Brain pericyte (primary cell): ENCODE data around the gene EEPD1.
"Not testable (repeated sequence)": the region's sequence is repeated elsewhere in the genome, so short reads cannot be mapped to it uniquely, and the experiment has no call there.

Experiments
- DNase-seq: peaks from one replicate; pipeline ENCODE4 v3.0.0-alpha.2; 2012; ENCODE audit warnings: low read depth, low spot score

Gene EEPD1

GRCh38 chr7:36128448-36129047, 24.5 kb upstream of the EEPD1 start:
- peak; percentile 83 for DNase-seq

DNA sequence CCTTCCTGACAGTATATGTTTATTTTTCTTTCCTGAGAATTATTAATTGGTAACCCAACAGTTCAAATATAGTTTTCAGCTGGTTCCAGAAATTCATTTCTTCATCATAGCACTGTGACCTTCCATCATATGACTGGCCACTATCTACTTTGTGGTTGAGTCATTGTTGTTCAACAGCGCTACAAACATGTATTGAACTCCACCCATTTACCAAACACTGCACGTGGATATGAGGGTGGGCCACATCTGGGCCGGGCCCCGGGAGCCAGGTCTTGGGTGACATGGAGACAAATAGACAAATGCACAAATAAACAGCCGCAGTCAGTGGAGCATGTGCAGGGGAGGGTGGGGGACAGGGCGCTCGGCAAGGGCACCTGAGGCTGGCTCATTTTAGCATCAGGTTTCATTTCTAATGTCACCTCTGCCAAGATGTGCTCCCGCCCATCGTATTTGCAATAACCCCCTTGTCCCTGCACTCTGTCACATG, 24.0 kb upstream of the EEPD1 start:
- DNase-seq = no peak

DNA sequence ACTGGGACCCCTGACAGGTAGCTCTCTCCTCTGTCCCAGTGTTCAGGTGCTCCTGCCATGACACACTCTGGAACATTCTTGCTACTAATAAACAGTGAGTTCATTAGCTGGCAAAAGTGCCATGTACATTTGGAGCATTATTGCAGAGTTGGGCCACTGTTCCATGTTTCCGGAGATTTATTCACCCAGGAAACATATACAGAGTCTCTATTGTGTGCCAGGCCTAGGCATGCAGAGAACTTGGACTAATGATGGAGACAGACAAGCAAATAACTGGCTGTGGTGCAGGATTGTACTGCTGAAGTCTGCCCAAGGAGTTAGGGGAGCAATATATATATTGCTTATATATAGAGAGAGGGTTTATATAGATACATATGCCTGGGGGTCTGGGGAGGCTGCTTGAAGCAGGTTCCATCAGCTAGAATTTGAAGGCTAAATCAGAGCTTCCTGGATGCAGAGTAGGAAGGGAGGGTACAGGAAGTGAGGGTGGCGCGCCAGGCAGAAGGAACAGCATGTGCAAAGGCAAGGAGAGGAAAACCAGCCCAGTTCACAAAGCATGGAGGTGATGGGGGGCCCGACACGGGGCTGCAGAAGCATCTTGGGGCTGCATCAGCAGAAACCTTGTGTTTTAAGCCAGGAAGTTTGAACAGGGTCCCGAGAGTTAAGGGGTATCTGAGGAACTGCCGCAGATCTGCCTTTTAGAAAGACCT, 22.7 kb upstream of the EEPD1 start:
- no peak for DNase-seq

- no peak for DNase-seq
Measured at GRCh38 chr7:36131026-36131425, 22.0 kb upstream of the EEPD1 start.

GRCh38 chr7:36131499-36131898, 21.6 kb upstream of the EEPD1 start:
- no peak for DNase-seq

- no peak for DNase-seq
Measured at GRCh38 chr7:36132012-36132411, 21.0 kb upstream of the EEPD1 start.

GRCh38 chr7:36135700-36136099, 17.4 kb upstream of the EEPD1 start:
- no peak for DNase-seq

GRCh38 chr7:36137258-36137657, 15.8 kb upstream of the EEPD1 start:
- DNase-seq = no peak

DNA sequence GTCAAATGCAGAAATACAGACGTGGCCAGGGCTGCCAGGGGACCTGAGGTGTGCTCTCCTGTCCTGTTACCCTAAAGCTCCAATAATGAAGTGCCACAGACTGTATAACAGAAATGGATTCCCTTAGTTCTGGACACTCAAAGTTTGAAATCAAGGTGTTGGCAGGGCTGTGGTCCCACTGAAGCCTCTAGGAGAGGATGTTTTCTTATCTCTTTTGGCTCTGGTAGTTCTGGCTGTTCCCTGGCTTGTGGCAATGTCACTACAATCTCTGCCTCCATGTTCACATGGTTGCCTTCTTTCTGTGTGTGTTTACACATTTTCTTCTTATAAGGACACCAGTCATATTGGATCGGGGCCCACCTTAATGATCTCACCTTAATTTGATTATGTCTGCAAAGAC, 15.3 kb upstream of the EEPD1 start:
- no peak for DNase-seq

GRCh38 chr7:36138209-36138608, 14.8 kb upstream of the EEPD1 start:
- DNase-seq = no peak

DNA sequence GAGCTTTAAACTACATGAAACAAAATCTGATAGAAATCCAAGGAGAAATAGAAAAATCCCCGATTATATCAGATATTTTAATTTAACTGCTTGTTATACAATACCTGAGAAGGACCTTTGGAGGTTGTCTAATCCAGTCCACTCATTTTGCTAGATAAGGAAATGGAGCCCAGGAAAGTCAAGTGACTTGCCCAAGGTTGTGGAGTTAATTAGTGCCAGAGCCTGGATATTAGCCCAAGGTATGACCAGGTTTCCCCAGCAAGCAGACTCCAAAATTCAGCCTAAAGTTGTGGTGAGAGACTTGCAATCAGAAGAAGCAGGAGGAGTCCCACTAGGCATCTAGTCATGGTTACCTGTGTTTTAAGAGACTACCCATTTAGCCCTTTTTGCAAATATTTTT, 11.7 kb upstream of the EEPD1 start:
- no peak for DNase-seq

GRCh38 chr7:36141850-36142249, 11.2 kb upstream of the EEPD1 start:
- DNase-seq = no peak

GRCh38 chr7:36144189-36144588, 8.9 kb upstream of the EEPD1 start:
- no peak for DNase-seq

GRCh38 chr7:36145686-36146085, 7.4 kb upstream of the EEPD1 start:
- DNase-seq = no peak

- no peak for DNase-seq
Measured at GRCh38 chr7:36147361-36147760, 5.7 kb upstream of the EEPD1 start.

GRCh38 chr7:36148422-36149065, 4.5 kb upstream of the EEPD1 start:
- DNase-seq = no peak

DNA sequence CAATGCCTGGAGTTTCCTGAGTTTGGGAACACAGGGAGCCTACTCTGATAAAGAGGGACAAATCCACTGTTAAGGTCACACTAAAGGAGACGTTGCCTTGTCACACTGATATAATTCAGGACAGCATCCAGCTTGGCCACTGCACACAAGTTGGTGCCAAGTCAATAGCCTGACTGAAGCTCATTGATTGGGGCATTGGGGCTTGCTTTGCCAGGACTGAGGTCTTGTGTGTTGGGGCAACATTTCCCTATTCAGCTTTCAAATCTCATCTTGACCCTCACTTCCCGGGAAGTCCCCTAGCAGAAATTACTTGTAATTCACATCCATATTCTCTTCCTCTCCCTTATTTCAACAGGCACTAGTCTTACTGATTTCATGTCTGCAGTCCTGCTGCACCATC, 3.8 kb upstream of the EEPD1 start:
- not testable (repeated sequence) for DNase-seq

GRCh38 chr7:36149694-36150452, 3.2 kb upstream of the EEPD1 start:
- DNase-seq = no peak

GRCh38 chr7:36151921-36152755, 916 bp upstream of the EEPD1 start:
- DNase-seq = no peak

DNA sequence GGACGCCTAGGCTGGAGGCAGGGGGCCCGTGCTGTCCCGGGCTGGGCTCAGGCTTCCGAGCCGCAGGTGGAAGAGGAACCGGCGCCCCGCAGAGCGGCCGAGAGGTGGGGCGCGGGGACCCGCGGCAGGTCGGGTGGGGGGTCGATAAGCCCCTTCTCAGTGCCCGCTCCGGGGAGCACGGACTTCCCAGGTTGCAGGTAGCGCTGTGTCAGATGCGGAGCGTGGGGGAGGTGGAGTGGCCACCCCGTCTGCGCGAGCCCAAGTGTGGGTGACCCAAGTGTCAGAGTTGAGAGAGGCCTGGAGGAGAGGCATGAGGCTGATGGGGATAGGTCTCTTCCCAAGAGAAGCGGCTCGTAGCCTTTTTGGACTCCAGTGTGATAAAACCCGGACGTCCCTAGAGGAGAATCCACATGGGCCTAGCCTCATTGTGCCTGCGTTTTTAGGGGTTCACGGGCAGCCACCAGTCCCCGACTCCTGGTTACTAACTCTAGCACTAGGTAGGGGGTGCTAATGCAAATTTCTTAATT, 580 bp downstream of the EEPD1 start:
- no peak for DNase-seq
